HEK293 (cell line): ENCODE results near the gene HLF.

ENCODE experiments used
- CTCF ChIA-PET: fragments of 350-600 bp; formaldehyde crosslinking; extraction: SDS; loops from one replicate; lab custom pipeline; 2021; ENCODE audit warnings: antibody characterized with exemption; lab: Yijun Ruan, JAX
- POLR2A ChIA-PET: fragments of 300-600 bp; formaldehyde crosslinking; extraction: SDS; loops from one replicate; lab custom pipeline; 2020; ENCODE audit warnings: antibody characterized with exemption, inconsistent platforms; lab: Yijun Ruan, JAX
- H3K27ac ChIP-seq: fragments of 200-500 bp; sonication (Bioruptor generic); 2 replicates; pipeline ENCODE4 v1.5.1; 2014; ENCODE audit warnings: low read depth, low read length, control low read depth, inconsistent platforms; ENCODE audit errors: extremely low read depth
- H3K36me3 ChIP-seq, 2 experiments: fragments of 200-500 bp in 1 of 2; sonication (Bioruptor generic) in 1 of 2; 1 replicate in 1 of 2; 2 replicates in 1 of 2; pipeline ENCODE4 v1.5.1; 2014 to 2017; ENCODE audit warnings: inconsistent platforms in 2 of 2, low read length in 2 of 2; ENCODE audit not compliant: control insufficient read depth in 2 of 2, insufficient read depth in 1 of 2
- H3K4me1 ChIP-seq: fragments of 200-500 bp; sonication (Bioruptor generic); 2 replicates; pipeline ENCODE4 v1.5.1; 2014; ENCODE audit warnings: mild to moderate bottlenecking, low read length, inconsistent platforms; ENCODE audit not compliant: control insufficient read depth, insufficient read depth
- H3K4me3 ChIP-seq: 2 replicates; pipeline ENCODE4 v1.5.1; 2011; ENCODE audit warnings: low read depth, mild to moderate bottlenecking, control low read depth, low read length, moderate library complexity
- H3K9me3 ChIP-seq: fragments of 200-500 bp; sonication (Bioruptor generic); 2 replicates; pipeline ENCODE4 v1.5.1; 2014; ENCODE audit warnings: low read depth, low read length, inconsistent platforms; ENCODE audit not compliant: control insufficient read depth, insufficient read depth
- EGR2 ChIP-seq: fragments of 450-650 bp; formaldehyde crosslinking; IDR thresholded peaks from 2 replicates; pipeline ENCODE4 v1.5.1; 2016; ENCODE audit warnings: low read depth, missing biosample characterization, missing genetic modification characterization
- HOXA7 ChIP-seq: sonication (generic); formaldehyde crosslinking; IDR thresholded peaks from 2 replicates; pipeline ENCODE4 v1.8.1; 2022; ENCODE audit warnings: missing genetic modification reagents, borderline replicate concordance
- OSR2 ChIP-seq: fragments of 450-650 bp; formaldehyde crosslinking; IDR thresholded peaks from 2 replicates; pipeline ENCODE4 v1.5.1; 2016; ENCODE audit warnings: missing biosample characterization, missing genetic modification characterization
- OVOL3 ChIP-seq: fragments of 450-650 bp; formaldehyde crosslinking; IDR thresholded peaks from 2 replicates; pipeline ENCODE4 v1.5.1; 2016; ENCODE audit warnings: missing biosample characterization, missing genetic modification characterization
- PRDM1 ChIP-seq: fragments of 450-650 bp; formaldehyde crosslinking; IDR thresholded peaks from 2 replicates; pipeline ENCODE4; 2016; ENCODE audit warnings: missing biosample characterization, missing genetic modification characterization
- REPIN1 ChIP-seq: fragments of 450-650 bp; formaldehyde crosslinking; IDR thresholded peaks from 2 replicates; pipeline ENCODE4 v1.5.1; 2017; ENCODE audit warnings: missing biosample characterization, missing genetic modification characterization, low read depth
- SP3 ChIP-seq: fragments of 450-650 bp; formaldehyde crosslinking; IDR thresholded peaks from 2 replicates; pipeline ENCODE4 v1.5.1; 2016; ENCODE audit warnings: missing biosample characterization, missing genetic modification characterization
- ZBTB8A ChIP-seq: fragments of 450-650 bp; formaldehyde crosslinking; IDR thresholded peaks from 2 replicates; pipeline ENCODE4 v1.5.1; 2016; ENCODE audit warnings: missing biosample characterization, missing genetic modification characterization
- ZNF138 ChIP-seq: fragments of 450-650 bp; formaldehyde crosslinking; IDR thresholded peaks from 2 replicates; pipeline ENCODE4 v1.5.1; 2016; ENCODE audit warnings: missing biosample characterization, missing genetic modification characterization, borderline replicate concordance
- ZNF157 ChIP-seq: fragments of 450-650 bp; formaldehyde crosslinking; IDR thresholded peaks from 2 replicates; pipeline ENCODE4 v1.5.1; 2016; ENCODE audit warnings: missing biosample characterization, missing genetic modification characterization
- ZNF350 ChIP-seq: fragments of 450-650 bp; formaldehyde crosslinking; IDR thresholded peaks from 2 replicates; pipeline ENCODE4 v1.5.0; 2017; ENCODE audit warnings: missing biosample characterization, mild to moderate bottlenecking, missing genetic modification characterization
- ZNF394 ChIP-seq: fragments of 450-650 bp; formaldehyde crosslinking; IDR thresholded peaks from 2 replicates; pipeline ENCODE4 v1.5.1; 2016; ENCODE audit warnings: missing biosample characterization, missing genetic modification characterization, mild to moderate bottlenecking, moderate library complexity, borderline replicate concordance
- ZNF423 ChIP-seq: fragments of 450-650 bp; formaldehyde crosslinking; IDR thresholded peaks from 2 replicates; pipeline ENCODE4 v1.5.1; 2016; ENCODE audit warnings: missing biosample characterization, missing genetic modification characterization
- ZNF426 ChIP-seq: fragments of 450-650 bp; formaldehyde crosslinking; IDR thresholded peaks from 2 replicates; pipeline ENCODE4 v1.5.1; 2017; ENCODE audit warnings: missing biosample characterization, missing genetic modification characterization, mild to moderate bottlenecking, inconsistent platforms, moderate library complexity
- ZNF548 ChIP-seq: fragments of 450-650 bp; formaldehyde crosslinking; IDR thresholded peaks from 2 replicates; pipeline ENCODE4 v1.5.1; 2016; ENCODE audit warnings: missing biosample characterization, missing genetic modification characterization
- ZNF76 ChIP-seq: fragments of 450-650 bp; formaldehyde crosslinking; IDR thresholded peaks from 2 replicates; pipeline ENCODE4; 2016; ENCODE audit warnings: low read depth, missing biosample characterization, missing genetic modification characterization, borderline replicate concordance
- ZSCAN16 ChIP-seq: fragments of 450-650 bp; formaldehyde crosslinking; IDR thresholded peaks from 2 replicates; pipeline ENCODE4 v1.5.1; 2016; ENCODE audit warnings: missing biosample characterization, missing genetic modification characterization
- TF ChIP-seq, protein P1 (sequence below): fragments of 450-650 bp; formaldehyde crosslinking; IDR thresholded peaks from 2 replicates; pipeline ENCODE4 v1.5.1; 2016; ENCODE audit warnings: missing biosample characterization, missing genetic modification characterization
- TF ChIP-seq, protein P2 (sequence below): fragments of 450-650 bp; formaldehyde crosslinking; IDR thresholded peaks from 2 replicates; pipeline ENCODE4 v1.5.1; 2016; ENCODE audit warnings: missing biosample characterization, missing genetic modification characterization
- TF ChIP-seq, protein P3 (sequence below): fragments of 450-650 bp; IDR thresholded peaks from 2 replicates; pipeline ENCODE4 v1.5.1; 2018; ENCODE audit warnings: missing biosample characterization, mild to moderate bottlenecking, missing genetic modification characterization

The HLF gene

GRCh38 chr17:55298111-55298730, 33.5 kb downstream of the HLF start:
- ChIA-PET POLR2A (no interaction called here), CTCF (interaction anchor here (0.6 to 1.3 kb wide), 4 partner anchors 59 to 650 kb away, joined by 3 to 6 read pairs (median 4); no protein-coding TSS in a partner anchor)
- TF ChIP-seq EGR2 (tag by site-specific recombination): no peak
- no peak for TF ChIP-seq ZBTB8A (tag by site-specific recombination)
- no peak for TF ChIP-seq SP3 (tag by site-specific recombination)
- no peak for TF ChIP-seq OSR2
- no peak for TF ChIP-seq OVOL3
- TF ChIP-seq ZNF138 (tag by site-specific recombination): no peak
- TF ChIP-seq HOXA7: no peak
- no peak for TF ChIP-seq ZNF157 (tag by site-specific recombination)
- no peaks in the 10 kb centered on the region for H3K4me1 ChIP-seq
- H3K36me3 ChIP-seq: no peaks in the 10 kb centered on the region
- no peak overlapping the region for H3K4me3 ChIP-seq
- H3K9me3 ChIP-seq: no peaks in the 10 kb centered on the region
- H3K27ac ChIP-seq: no peak overlapping the region

DNA sequence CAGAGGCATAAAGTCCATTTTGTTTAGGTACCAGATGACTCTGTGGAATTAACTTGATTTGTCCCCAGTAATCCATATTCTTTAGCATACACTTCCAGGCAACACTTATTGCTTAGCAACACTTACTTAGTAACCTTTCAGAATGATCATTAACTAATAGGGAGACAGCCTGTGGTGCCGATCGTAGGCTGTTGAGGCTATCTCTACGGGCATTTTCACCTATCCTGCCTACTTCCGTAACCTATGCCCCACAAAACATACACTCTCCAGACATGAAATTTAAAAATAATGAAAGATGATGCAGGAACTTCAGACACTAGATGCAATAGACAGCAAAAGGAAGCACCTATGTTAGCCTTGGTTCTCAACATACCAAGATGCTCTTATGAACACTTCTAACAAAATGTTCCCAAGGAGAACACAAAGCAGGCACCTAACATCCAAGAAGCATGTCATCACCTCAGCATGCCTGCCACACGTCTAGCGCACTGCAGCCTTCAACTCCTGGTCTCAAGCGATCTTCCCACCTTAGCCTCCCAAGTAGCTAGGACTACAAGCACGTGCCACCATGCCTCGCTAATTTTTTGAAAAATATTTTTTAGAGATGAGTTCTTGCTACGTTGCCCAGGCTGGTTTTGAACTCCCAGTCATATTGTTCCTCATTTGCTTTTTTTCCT, 34.5 kb downstream of the HLF start:
- TF ChIP-seq ZNF548 (tag by site-specific recombination) (no peak), REPIN1 (tag by site-specific recombination) (no peak)
- H3K36me3 ChIP-seq: no peaks in the 10 kb centered on the region
- CTCF ChIA-PET: interaction anchor here (0.7 to 1.2 kb wide), 3 partner anchors 17 to 239 kb away, joined by 3 to 4 read pairs (median 3); no protein-coding TSS in a partner anchor
- H3K4me3 ChIP-seq: no peak overlapping the region
- POLR2A ChIA-PET: no interaction called here
- H3K27ac ChIP-seq: no peak overlapping the region
- no peaks in the 10 kb centered on the region for H3K4me1 ChIP-seq
- H3K9me3 ChIP-seq: no peaks in the 10 kb centered on the region

DNA sequence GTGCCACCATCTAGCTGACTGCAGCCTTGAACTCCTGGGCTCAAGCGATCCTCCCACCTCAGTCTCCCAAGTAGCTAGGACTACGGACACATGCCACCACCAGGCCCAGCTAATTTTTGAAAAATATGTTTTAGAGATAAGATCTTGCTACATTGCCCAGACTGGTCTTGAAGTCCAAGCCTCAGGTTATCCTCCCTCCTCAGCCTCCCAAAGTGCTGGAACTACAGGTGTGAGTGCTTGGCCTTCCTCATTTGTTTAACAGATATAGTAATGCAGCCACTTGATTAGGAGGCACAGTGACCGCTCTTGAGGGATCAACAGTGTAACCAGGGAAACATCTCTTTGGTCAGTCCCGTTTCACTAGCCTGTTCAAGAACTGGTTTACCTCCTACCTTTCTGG, 35.1 kb downstream of the HLF start:
- Histone ChIP-seq H3K27ac (no peak overlapping the region), H3K36me3 (no peaks in the 10 kb centered on the region), H3K4me1 (no peaks in the 10 kb centered on the region), H3K4me3 (no peak overlapping the region), H3K9me3 (no peaks in the 10 kb centered on the region)
- CTCF ChIA-PET: interaction anchor here (1.2 to 1.5 kb wide), 3 partner anchors 18 to 55 kb away, joined by 3 to 4 read pairs (median 4); no protein-coding TSS in a partner anchor
- POLR2A ChIA-PET: no interaction called here
- TF ChIP-seq ZNF76: no peak
- TF ChIP-seq PRDM1 (tag by site-specific recombination): no peak
- no peak for TF ChIP-seq ZNF350 (tag by site-specific recombination)
- no peak for TF ChIP-seq ZNF423 (tag by site-specific recombination)
- TF ChIP-seq ZNF394 (tag by site-specific recombination): no peak
- no peak for TF ChIP-seq SP3 (tag by site-specific recombination)
- TF ChIP-seq ZSCAN16: no peak
- TF ChIP-seq, protein P1, sequence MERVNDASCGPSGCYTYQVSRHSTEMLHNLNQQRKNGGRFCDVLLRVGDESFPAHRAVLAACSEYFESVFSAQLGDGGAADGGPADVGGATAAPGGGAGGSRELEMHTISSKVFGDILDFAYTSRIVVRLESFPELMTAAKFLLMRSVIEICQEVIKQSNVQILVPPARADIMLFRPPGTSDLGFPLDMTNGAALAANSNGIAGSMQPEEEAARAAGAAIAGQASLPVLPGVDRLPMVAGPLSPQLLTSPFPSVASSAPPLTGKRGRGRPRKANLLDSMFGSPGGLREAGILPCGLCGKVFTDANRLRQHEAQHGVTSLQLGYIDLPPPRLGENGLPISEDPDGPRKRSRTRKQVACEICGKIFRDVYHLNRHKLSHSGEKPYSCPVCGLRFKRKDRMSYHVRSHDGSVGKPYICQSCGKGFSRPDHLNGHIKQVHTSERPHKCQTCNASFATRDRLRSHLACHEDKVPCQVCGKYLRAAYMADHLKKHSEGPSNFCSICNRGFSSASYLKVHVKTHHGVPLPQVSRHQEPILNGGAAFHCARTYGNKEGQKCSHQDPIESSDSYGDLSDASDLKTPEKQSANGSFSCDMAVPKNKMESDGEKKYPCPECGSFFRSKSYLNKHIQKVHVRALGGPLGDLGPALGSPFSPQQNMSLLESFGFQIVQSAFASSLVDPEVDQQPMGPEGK: no peak
- TF ChIP-seq, protein P2, sequence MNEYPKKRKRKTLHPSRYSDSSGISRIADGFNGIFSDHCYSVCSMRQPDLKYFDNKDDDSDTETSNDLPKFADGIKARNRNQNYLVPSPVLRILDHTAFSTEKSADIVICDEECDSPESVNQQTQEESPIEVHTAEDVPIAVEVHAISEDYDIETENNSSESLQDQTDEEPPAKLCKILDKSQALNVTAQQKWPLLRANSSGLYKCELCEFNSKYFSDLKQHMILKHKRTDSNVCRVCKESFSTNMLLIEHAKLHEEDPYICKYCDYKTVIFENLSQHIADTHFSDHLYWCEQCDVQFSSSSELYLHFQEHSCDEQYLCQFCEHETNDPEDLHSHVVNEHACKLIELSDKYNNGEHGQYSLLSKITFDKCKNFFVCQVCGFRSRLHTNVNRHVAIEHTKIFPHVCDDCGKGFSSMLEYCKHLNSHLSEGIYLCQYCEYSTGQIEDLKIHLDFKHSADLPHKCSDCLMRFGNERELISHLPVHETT (tag by site-specific recombination): no peak
- TF ChIP-seq, protein P3, sequence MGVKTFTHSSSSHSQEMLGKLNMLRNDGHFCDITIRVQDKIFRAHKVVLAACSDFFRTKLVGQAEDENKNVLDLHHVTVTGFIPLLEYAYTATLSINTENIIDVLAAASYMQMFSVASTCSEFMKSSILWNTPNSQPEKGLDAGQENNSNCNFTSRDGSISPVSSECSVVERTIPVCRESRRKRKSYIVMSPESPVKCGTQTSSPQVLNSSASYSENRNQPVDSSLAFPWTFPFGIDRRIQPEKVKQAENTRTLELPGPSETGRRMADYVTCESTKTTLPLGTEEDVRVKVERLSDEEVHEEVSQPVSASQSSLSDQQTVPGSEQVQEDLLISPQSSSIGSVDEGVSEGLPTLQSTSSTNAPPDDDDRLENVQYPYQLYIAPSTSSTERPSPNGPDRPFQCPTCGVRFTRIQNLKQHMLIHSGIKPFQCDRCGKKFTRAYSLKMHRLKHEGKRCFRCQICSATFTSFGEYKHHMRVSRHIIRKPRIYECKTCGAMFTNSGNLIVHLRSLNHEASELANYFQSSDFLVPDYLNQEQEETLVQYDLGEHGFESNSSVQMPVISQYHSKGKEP (tag by site-specific recombination): no peak
- no peak for TF ChIP-seq ZNF426 (tag by site-specific recombination)
- TF ChIP-seq, all 188 proteins: peak for 0
